ENCODE data around the gene MLLT6. TPM values are rescaled to one million over a fixed set of nuclear protein-coding genes. Genes with fewer than 3 reads are reported as not detected.

Gene MLLT6
- total and polyA plus RNA-seq, 2 of the 13 experiments (the other 11 are each of a cell fraction or from before 2014, with no cell fraction given) = 50.7 to 69.5 TPM

GRCh38 chr17:38730526-38731379 lies 25.7 kb downstream of the MLLT6 start (continued):
- TF ChIP-seq HBP1 (CRISPR knock-in tag; IDR thresholded peaks at IDR 0.05; ENCODE audit: low read depth) = 0 out of 2 replicates have a peak, but pooled peaks have one; percentile 64
- TF ChIP-seq ZNF501 (CRISPR knock-in tag; IDR thresholded peaks at IDR 0.05) = peak; percentile 95
- TF ChIP-seq PITX1 (CRISPR knock-in tag; IDR thresholded peaks at IDR 0.05) = peak; percentile 81
- no peak for TF ChIP-seq GTF2F1 (IDR thresholded peaks at IDR 0.05; ENCODE audit: low read length)
- peak; percentile 67 for TF ChIP-seq PATZ1 (CRISPR knock-in tag; IDR thresholded peaks at IDR 0.05)
- TF ChIP-seq RERE (CRISPR knock-in tag; IDR thresholded peaks at IDR 0.05; ENCODE audit: low read depth) = 0 out of 2 replicates have a peak, but pooled peaks have one; percentile 33
- TF ChIP-seq SNAPC2 (CRISPR knock-in tag; IDR thresholded peaks at IDR 0.05) = peak; percentile 83; the same call in 1 of the 2 replicates
- no peak; the same call in 1 of the 2 replicates for TF ChIP-seq FOXC1 (CRISPR knock-in tag; IDR thresholded peaks at IDR 0.05; ENCODE audit: borderline replicate concordance)
- peak; percentile 44; the same call in 1 of the 2 replicates for TF ChIP-seq ARNTL (CRISPR knock-in tag; IDR thresholded peaks at IDR 0.05)
- TF ChIP-seq DNMT3B (CRISPR knock-in tag; conservative IDR thresholded peaks at IDR 0.05) = no peak
- TF ChIP-seq ZBTB33 (CRISPR knock-in tag; IDR thresholded peaks at IDR 0.05) = no peak
- TF ChIP-seq RBAK (CRISPR knock-in tag; IDR thresholded peaks at IDR 0.05) = no peak
- TF ChIP-seq ZNF879 (CRISPR knock-in tag; IDR thresholded peaks at IDR 0.05) = peak; percentile 47; the same call in 1 of the 2 replicates

Measured in HepG2 (cell line).